AG04450 (cell line): ENCODE measurements around the gene CHKA. TPM values are rescaled to one million over a fixed set of nuclear protein-coding genes. Genes with fewer than 3 reads are reported as not detected.

Experiments used
- CTCF ChIA-PET: fragments of 300-600, 350-600 bp; formaldehyde crosslinking; extraction: SDS; loops from one replicate; lab custom pipeline; 2022; ENCODE audit warnings: antibody characterized with exemption, inconsistent platforms; lab: Charles Lee
- POLR2A ChIA-PET: fragments of 350-600 bp; formaldehyde crosslinking; extraction: SDS; loops from one replicate; lab custom pipeline; 2021; ENCODE audit warnings: antibody characterized with exemption, inconsistent platforms; lab: Yijun Ruan, JAX
- DNase-seq: peaks from one replicate; pipeline ENCODE4 v3.0.0-alpha.2; 2011; ENCODE audit warnings: low read depth, low spot score
- H3K27ac ChIP-seq: one replicate; pipeline ENCODE4 v1.5.1; 2012; ENCODE audit warnings: low read depth, low read length, control low read depth
- H3K27me3 ChIP-seq: one replicate; pipeline ENCODE4 v1.6.0; 2012; ENCODE audit warnings: low read length; ENCODE audit not compliant: control insufficient read depth, insufficient read depth
- H3K4me3 ChIP-seq: 2 replicates; pipeline ENCODE4 v1.5.1; 2011; ENCODE audit warnings: mild to moderate bottlenecking, low read depth, low read length, control low read depth
- H3K9me3 ChIP-seq: 2 replicates; pipeline ENCODE4 v1.5.1; 2012; ENCODE audit warnings: low read length; ENCODE audit not compliant: control insufficient read depth, insufficient read depth
- CTCF ChIP-seq: IDR thresholded peaks from 2 replicates; pipeline ENCODE4 v1.5.1; 2011; ENCODE audit warnings: low read depth, low read length, control low read depth, inconsistent platforms
- polyA plus RNA-seq: library from polyadenylated mRNA; depleted of rRNA; stranded (reverse); fragments of >200 nt; gene quantifications from 2 replicates; pipeline ENCODE4 v1.2.3, GENCODE V29; 2011

Gene CHKA
- polyA plus RNA-seq, 1 experiment: 12.5 TPM

GRCh38 chr11:68044898-68045351, 76.3 kb downstream of the CHKA start:
- no peak overlapping the region for H3K27ac ChIP-seq
- ChIA-PET POLR2A (no interaction called here), CTCF (no interaction called here)
- no peaks in the 10 kb centered on the region; the same call in 1 of the 2 replicates for H3K9me3 ChIP-seq
- DNase-seq: no peak
- TF ChIP-seq CTCF: no peak
- H3K27me3 ChIP-seq: no peaks in the 10 kb centered on the region
- no peak overlapping the region for H3K4me3 ChIP-seq

- H3K9me3 ChIP-seq: no peaks in the 10 kb centered on the region; the same call in 1 of the 2 replicates
- TF ChIP-seq CTCF: no peak
- ChIA-PET CTCF (no interaction called here), POLR2A (interaction anchor here (0.8 kb wide), 1 partner anchor 20 kb away, joined by 4 read pairs; no protein-coding TSS in a partner anchor)
- DNase-seq: no peak
- H3K27me3 ChIP-seq: no peaks in the 10 kb centered on the region
- H3K27ac ChIP-seq: no peak overlapping the region
- no peak overlapping the region for H3K4me3 ChIP-seq
Measured at GRCh38 chr11:68044145-68044813, 76.9 kb downstream of the CHKA start.

- ChIA-PET POLR2A (interaction anchor here (0.8 kb wide), 1 partner anchor 21 kb away, joined by 4 read pairs; no protein-coding TSS in a partner anchor), CTCF (no interaction called here)
- Histone ChIP-seq H3K4me3 (no peak overlapping the region), H3K27ac (peak overlapping the region; percentile 47), H3K9me3 (no peaks in the 10 kb centered on the region; the same call in 1 of the 2 replicates), H3K27me3 (no peaks in the 10 kb centered on the region)
- TF ChIP-seq CTCF: no peak
- no peak for DNase-seq
Measured at GRCh38 chr11:68043349-68044144, 77.6 kb downstream of the CHKA start.

GRCh38 chr11:68043029-68043348, 78.2 kb downstream of the CHKA start:
- ChIA-PET POLR2A (no interaction called here), CTCF (no interaction called here)
- TF ChIP-seq CTCF: no peak
- no peak for DNase-seq
- Histone ChIP-seq H3K27me3 (no peaks in the 10 kb centered on the region), H3K4me3 (no peak overlapping the region), H3K9me3 (no peaks in the 10 kb centered on the region; the same call in 1 of the 2 replicates), H3K27ac (peak overlapping the region; percentile 47)
